GM19193 (cell line): ENCODE data around the gene BCL2.

ENCODE experiments used
- POLR2A ChIP-seq: IDR thresholded peaks from 4 replicates; pipeline ENCODE4 v1.6.1; 2011; ENCODE audit not compliant: insufficient read depth, insufficient read length; ENCODE audit errors: extremely low read depth

The BCL2 gene

GRCh38 chr18:63319383-63320122, at the start of gene BCL2:
TSS of gene BCL2 (minus strand) at chr18:63319769.
- peak; percentile 52 for TF ChIP-seq POLR2A

GRCh38 chr18:63368611-63369010, 49.0 kb upstream of the BCL2 start:
- no peak for TF ChIP-seq POLR2A

GRCh38 chr18:63367053-63367953, 47.7 kb upstream of the BCL2 start, which contains the start of gene KDSR:
TSS of gene KDSR (minus strand) at chr18:63367206. CDS start at chr18:63367118, 88 bp downstream.
- TF ChIP-seq POLR2A = peak; percentile 90

- peak; percentile 10 for TF ChIP-seq POLR2A
Measured at GRCh38 chr18:63366213-63367052, 46.9 kb upstream of the BCL2 start.

GRCh38 chr18:63365876-63366212, 46.3 kb upstream of the BCL2 start:
- no peak for TF ChIP-seq POLR2A

GRCh38 chr18:63363951-63364350, 44.4 kb upstream of the BCL2 start:
- no peak for TF ChIP-seq POLR2A

GRCh38 chr18:63356272-63356896, 36.8 kb upstream of the BCL2 start:
- TF ChIP-seq POLR2A = no peak

- no peak for TF ChIP-seq POLR2A
Measured at GRCh38 chr18:63350230-63350629, 30.7 kb upstream of the BCL2 start.

- TF ChIP-seq POLR2A = no peak
Measured at GRCh38 chr18:63348508-63349136, 29.1 kb upstream of the BCL2 start.

GRCh38 chr18:63346480-63347183, 27.1 kb upstream of the BCL2 start:
- TF ChIP-seq POLR2A = no peak

- TF ChIP-seq POLR2A = no peak
Measured at GRCh38 chr18:63346031-63346430, 26.5 kb upstream of the BCL2 start.

GRCh38 chr18:63344918-63345317, 25.3 kb upstream of the BCL2 start:
- TF ChIP-seq POLR2A = no peak

- no peak for TF ChIP-seq POLR2A
Measured at GRCh38 chr18:63344263-63344662, 24.7 kb upstream of the BCL2 start.
